HT-29 (cell line): Measurements from ENCODE around the gene DDX23. TPM values are rescaled to one million over a fixed set of nuclear protein-coding genes. Genes with fewer than 3 reads are reported as not detected.
A peak's percentile ranks its signal among the peaks of the same experiment; 100 is the strongest.

Source experiments
- DNase-seq: peaks from one replicate; pipeline ENCODE4 v3.0.0-alpha.2; 2015; ENCODE audit warnings: low spot score
- total RNA-seq: library from RNA; depleted of rRNA; stranded (reverse); fragments of >200 nt; shearing (Covaris generic); gene quantifications from 2 replicates; pipeline ENCODE4 v1.2.3, GENCODE V29; 2014

The DDX23 gene
- total RNA-seq, 1 experiment from 2014 or later = 104 TPM

GRCh38 chr12:48796976-48797375 lies 55.0 kb downstream of the DDX23 start:
- no peak for DNase-seq

DNA sequence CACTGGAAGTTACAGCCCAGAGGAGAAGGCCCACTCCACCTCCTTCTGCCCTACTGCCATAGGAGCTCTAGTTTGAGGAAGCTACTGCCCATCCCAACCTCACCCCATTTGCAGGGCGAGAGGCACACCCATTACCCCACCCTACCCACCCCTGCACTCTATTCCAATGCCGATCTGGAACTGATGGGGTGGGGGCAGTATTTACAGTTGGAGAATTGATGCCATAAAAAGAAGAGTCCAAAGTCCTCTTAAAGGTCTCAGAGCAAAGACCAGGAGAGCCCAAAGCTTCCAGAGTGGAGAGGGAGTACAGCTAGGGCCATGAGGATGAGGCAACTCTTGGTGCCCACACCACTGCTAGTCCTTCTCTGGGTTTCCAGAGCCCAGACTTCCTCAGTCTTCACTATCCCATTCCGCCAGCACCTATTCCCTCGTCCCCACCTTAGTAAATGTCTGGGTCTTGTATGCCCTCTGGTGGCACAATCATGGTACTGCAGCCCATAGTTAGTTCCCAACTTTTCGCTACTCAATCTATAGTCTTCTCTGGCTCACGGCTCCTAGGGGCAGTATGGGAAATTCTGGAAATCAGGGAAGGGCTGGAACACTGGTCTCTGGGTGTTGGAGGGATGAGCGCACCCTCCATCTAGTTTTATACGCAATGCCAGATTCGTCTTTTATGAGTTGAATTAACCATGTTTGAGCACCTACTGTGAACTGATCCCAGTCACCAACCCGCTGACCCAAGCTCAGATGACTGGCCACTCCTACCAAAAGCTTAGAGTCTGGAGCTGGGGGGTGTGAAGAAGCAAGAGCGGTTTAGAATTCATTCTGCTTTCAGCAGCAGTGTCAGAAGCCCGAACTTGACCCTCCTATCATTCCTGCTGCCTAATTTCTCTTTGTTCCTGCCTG lies 56.2 kb downstream of the DDX23 start:
- DNase-seq = peak; percentile 95

DNA sequence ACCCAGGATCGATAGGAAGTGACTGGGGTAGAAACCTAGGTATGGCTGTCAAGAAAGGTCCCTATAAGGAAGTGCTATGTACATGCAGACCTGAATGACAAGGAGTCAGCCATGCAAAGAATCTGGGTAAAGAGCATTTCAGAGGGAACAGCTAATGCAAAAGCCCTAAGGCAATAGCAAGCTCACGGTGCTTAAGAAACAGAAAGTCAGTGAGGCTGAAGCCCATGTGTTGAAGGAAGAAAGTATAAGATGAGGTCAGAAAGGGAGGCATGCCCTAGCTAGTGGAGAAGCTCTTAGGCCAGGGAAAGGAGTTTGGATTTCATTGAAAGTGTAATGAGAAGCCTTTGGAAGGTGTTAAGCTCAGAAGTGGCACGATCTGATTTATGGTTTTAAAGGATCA lies 57.1 kb downstream of the DDX23 start:
- DNase-seq = no peak

DNA sequence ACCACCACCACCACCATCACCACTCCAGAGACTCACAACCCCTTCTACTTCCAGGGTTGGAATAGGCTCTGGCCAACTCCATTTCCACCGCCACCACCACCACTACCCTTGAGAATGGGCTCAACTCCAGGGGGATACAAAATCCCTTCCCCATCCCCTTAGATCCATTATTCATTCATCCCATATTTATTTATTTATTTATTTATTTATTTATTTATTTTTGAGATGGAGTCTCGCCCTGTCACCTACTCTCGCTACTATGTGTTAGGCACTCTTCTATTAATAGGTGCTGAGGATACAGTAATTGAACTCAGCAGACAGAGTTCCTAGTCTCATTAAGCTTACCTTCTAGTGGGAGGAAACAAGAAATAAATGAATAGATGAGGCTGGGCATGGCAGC lies 58.3 kb downstream of the DDX23 start:
- DNase-seq = no peak

- DNase-seq = no peak
These were observed 62.1 kb downstream of the DDX23 start for GRCh38 chr12:48789858-48790326.

DNA sequence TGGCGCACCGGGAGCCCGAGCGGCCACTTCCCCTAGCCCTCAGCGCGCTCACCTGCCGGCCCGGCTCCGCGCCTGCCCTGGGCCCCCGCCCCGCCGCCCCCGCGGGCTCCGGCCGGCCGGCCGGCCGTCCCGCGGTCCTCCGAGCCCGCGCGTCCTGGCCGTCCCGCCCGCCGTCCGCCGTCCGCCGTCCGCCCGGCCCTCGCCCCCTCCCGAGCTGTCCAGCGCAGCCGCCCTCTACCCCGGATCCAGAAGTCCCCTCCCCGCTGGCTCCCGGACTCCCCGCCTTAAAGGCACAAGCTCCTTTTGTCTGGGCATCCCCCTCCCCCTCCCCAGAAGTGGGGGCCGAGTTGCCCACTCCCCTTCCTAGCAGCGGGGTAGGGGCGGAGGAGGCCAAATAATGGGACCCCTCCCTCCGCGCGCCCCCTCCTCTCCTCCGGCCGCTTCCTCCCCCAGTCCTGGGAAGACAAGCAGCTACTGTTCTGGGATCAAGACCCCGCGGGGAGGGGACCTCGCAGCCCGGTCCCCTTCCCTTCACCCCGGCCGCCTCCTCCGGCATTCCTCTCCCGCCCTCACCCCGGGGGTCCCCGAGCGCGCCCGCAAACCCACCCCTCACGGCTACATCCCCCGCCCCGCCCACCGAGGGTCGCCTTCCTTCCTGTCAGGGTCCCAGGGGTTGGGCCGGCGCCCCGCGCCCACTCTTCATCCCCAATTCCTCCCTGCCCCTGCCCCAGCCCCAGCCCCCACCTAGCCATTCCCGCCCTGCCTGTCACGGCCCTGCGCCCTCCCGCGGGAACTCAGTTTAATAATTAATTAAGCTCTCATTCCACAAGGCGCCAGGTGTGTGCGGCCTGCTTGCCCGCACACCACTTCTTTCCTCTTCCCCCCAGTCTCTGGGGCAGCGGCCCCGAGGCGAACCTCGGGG lies 62.8 kb downstream of the DDX23 start, which contains the start of gene ADCY6:
TSS of gene ADCY6 (minus strand) at position 236 of the 922 bp plus-strand sequence. CDS start 5,655 bp downstream, outside the sequence.
- DNase-seq = peak; percentile 68

DNA sequence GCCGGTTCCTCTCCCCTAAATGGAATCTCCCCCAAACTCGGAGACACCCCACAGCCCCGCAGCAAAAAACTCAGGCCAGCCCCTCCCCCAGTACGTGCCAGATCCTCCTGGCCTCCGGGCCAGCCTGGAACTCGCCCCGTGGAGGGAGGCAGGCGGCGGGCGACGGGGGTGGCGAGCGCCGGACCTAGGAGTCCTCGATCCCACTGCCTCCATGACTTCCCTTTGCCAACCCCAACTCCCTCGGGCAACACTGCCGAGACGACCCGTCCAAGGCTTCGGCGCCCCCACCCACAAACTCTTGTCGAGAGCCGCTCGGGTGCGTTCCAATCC lies 63.5 kb downstream of the DDX23 start:
- DNase-seq = peak; percentile 19

GRCh38 chr12:48787791-48788523 lies 64.0 kb downstream of the DDX23 start:
- DNase-seq = peak; percentile 16

DNA sequence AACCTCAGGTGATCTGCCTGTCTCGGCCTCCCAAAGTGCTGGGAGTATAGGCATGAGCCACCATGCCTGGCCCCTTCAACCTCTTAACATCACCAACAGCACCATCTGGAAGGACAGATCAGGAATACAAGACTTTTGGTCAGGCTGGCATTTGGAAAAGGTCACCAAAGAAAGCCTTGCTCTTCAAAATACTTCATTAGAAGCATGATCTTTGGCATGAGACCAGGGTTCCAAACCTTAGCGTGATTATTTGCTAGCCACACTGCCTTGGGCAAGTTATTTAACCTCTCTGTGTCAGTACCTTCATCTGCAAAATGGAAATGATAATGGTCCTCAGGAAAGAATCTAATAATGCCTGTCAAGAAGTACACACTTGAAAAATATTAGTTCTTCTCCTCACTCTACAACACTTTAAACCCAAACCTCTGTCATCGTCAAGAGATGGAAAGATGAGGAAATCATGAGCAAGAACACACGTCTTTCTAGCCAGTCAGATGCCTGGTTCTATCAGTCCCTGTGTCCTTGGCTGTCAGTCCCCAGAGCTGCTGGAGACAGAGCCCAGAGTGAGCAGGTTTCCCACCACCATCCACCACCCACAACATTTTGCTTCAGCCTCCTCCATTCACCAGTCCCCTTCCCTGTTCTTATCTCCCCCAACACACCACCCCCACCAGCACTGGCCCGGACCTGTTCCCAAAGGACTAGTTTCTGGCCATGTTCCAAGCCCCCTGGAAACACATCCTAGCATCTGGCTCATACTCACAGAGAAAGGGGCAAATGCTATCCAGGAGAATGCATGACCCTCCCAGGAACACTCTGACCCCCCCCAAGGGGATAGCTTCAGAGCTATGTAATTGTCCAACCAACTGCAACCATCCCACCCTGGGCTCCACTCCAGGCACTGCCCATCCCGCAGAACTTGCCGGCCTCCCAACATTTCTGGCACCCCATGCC lies 65.1 kb downstream of the DDX23 start:
- no peak for DNase-seq

DNA sequence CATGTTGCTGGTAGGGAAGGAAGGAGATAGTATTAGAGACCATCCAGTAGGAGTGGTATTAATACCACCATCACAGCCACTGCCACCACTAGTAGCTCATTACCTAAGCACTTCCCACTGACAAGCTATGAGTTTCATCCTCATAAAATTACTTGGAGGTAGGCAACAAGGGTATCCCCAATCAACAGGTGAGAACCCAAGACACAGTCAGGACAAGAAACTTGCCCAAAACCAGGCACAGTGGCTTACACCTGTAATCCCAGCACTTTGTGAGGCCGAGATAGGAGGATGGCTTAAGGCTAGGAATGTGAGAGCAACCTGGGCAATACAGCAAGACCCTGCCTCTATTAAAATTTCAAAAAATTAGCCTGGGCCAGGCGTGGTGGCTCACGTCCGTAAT lies 68.5 kb downstream of the DDX23 start:
- DNase-seq = no peak

DNA sequence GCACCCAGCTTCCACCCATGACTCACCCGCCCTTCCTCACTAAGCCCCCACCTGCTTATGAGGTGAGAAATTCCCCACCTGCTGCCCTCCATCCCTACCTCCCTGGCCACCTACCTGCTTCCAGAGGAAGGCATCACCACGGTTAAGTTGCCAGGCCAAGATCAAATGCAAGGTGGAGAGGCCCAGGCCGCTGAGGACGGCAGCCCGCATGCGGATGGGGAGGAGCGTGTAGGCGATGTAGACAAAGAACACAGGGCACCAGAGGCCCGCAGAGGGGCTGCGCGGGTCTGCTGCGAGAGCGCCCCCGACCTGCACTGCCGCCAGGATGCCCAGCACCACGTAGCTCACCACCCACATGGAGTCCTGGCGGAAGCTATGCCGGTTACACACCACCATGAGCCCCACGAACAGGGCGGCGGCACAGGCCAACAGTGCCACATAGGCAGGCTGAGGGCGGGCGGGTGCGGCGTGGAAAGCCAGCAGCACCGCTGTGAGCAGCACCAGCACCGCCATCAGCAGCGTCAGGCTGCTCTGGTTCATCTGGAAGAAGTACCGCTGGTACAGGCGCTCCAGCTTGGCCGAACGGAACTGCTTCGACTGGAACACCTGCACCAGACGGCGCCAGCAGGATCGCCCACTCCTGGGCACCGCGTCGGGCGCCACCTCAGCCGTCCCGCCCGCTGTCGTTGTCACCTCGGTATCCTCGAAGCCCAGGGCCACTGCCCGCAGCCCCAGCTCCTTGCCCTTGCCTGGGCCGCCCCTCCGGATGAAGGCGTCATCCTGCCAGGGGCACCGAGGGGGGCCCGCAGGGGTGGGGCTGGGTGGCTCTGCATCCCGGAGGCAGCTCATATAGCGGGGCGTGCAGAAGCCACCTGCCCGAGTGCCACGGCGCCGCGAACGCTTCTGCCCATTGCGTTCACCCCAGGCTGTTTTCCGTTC lies 69.2 kb downstream of the DDX23 start:
- no peak for DNase-seq

GRCh38 chr12:48781750-48782456 lies 70.1 kb downstream of the DDX23 start:
- no peak for DNase-seq

DNA sequence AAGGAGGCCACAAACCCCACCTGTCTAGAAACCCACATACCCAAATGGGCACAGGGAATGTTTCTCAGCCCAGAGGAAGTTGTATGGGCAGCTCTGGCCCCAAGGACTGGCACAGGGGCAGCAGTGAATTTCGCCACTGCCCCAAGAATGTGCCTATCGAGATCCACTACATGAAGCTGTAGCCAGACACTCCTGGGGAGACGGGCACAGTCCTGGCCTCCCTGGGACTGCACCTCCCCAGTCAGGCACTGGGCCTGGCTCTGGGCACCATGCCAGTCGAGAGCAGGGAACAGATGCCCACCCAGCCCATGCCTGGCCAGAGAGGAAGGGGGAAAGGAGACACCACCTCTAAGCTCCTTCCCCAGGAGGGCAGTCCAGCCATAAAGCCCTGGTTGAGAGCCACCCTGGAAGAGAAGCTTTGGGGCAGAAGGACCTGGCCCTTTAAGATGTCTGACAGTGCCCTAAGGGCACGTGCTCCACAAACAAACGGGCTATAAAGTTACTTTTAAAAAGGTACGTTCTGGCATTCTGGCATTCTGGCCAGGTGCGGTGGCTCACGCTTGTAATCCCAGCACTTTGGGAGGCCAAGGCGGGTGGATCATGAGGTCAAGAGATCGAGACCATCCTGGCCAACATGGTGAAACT lies 71.5 kb downstream of the DDX23 start:
- DNase-seq = no peak

GRCh38 chr12:48779869-48780268 lies 72.1 kb downstream of the DDX23 start:
- no peak for DNase-seq
